Hepatocyte (in vitro differentiated cells): ENCODE data around the gene FAM167B.

Experiments
- EZH2 ChIP-seq: fragments of 200-600 bp; sonication (generic); IDR thresholded peaks from 2 replicates; pipeline ENCODE4 v1.6.1; 2016; ENCODE audit warnings: antibody characterized with exemption, mild to moderate bottlenecking, borderline replicate concordance
- TF ChIP-seq, protein P1 (sequence below): fragments of 200-600 bp; sonication (generic); IDR thresholded peaks from 2 replicates; pipeline ENCODE4 v1.5.1; 2016; ENCODE audit warnings: antibody characterized with exemption, mild to moderate bottlenecking; ENCODE audit not compliant: poor library complexity

DNA sequence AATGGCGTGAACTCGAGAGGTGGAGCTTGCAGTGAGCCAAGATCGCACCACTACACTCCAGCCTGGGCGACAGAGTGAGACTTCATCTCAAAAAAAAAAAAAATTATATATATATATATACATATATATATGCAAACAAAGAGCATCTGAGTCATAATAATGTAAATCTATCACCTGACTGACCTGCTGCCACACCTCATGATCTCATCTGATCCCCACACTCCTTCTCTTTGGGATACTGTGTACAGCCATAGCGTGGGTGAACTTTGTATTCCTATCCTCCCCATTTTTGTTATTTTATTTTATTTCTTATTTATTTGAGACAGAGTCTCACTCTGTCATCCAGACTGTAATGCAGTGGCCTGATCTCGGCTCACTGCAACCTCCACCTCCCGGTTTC, 42.2 kb downstream of the FAM167B start:
- TF ChIP-seq, protein P1, sequence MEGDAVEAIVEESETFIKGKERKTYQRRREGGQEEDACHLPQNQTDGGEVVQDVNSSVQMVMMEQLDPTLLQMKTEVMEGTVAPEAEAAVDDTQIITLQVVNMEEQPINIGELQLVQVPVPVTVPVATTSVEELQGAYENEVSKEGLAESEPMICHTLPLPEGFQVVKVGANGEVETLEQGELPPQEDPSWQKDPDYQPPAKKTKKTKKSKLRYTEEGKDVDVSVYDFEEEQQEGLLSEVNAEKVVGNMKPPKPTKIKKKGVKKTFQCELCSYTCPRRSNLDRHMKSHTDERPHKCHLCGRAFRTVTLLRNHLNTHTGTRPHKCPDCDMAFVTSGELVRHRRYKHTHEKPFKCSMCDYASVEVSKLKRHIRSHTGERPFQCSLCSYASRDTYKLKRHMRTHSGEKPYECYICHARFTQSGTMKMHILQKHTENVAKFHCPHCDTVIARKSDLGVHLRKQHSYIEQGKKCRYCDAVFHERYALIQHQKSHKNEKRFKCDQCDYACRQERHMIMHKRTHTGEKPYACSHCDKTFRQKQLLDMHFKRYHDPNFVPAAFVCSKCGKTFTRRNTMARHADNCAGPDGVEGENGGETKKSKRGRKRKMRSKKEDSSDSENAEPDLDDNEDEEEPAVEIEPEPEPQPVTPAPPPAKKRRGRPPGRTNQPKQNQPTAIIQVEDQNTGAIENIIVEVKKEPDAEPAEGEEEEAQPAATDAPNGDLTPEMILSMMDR, result no peak
- TF ChIP-seq EZH2, result no peak
